ENCODE data around the gene RYR2. TPM values are rescaled to one million over a fixed set of nuclear protein-coding genes. Genes with fewer than 3 reads are reported as not detected.
"Not testable (repeated sequence)": the region's sequence is repeated elsewhere in the genome, so short reads cannot be mapped to it uniquely, and the experiment has no call there.

The RYR2 gene
- total and polyA plus RNA-seq, 7 donors = under 0.01 to 22.4 (median 6.1) TPM

- intact Hi-C loops (cut with DNase I) = no loop called here
- Histone ChIP-seq H3K4me3 (peak overlapping the region in 1 of 4 donors; percentile 16), H3K36me3 (no peaks in the 10 kb centered on the region), H3K4me1 (peaks cover 0 to 79% (median 56%) of the 10 kb centered on the region in 4 donors), H3K27me3 (no peaks in the 10 kb centered on the region), H3K27ac (peak overlapping the region; percentile 29 to 78 (median 62)), H3K9me3 (no peaks in the 10 kb centered on the region)
- WGBS, 2 donors = 49 to 57% methylated on average over 7 of the region's 7 CpGs
- TF ChIP-seq EP300 (IDR thresholded peaks at IDR 0.05) (no peak), POLR2AphosphoS5 (IDR thresholded peaks at IDR 0.05) (peak in 3 of 4 donors; percentile 32 to 45 (median 37))
- no peak for DNase-seq
Observed at GRCh38 chr1:237146241-237146640, 104.3 kb downstream of the RYR2 start.

- Histone ChIP-seq H3K27ac (peak overlapping the region in 1 of 4 donors; percentile 61), H3K4me3 (no peak overlapping the region), H3K4me1 (peaks cover 0 to 71% (median 40%) of the 10 kb centered on the region in 4 donors), H3K36me3 (no peaks in the 10 kb centered on the region), H3K27me3 (no peaks in the 10 kb centered on the region), H3K9me3 (no peaks in the 10 kb centered on the region)
- intact Hi-C loops (cut with DNase I) = loop anchor here (10.0 kb wide), 1 partner anchor 45 kb away; no protein-coding TSS in a partner anchor
- no peak for DNase-seq
- 85 to 87% methylated on average over 3 of the region's 3 CpGs for WGBS, 2 donors
- TF ChIP-seq CTCF (IDR thresholded peaks at IDR 0.05) (no peak), EP300 (IDR thresholded peaks at IDR 0.05) (no peak), POLR2A (IDR thresholded peaks at IDR 0.05) (no peak), POLR2AphosphoS5 (IDR thresholded peaks at IDR 0.05) (no peak)
Observed at GRCh38 chr1:237149857-237150256, 107.9 kb downstream of the RYR2 start.

GRCh38 chr1:237151979-237152378 is 110.0 kb downstream of the RYR2 start:
- Histone ChIP-seq H3K27ac (peak overlapping the region in 2 of 4 donors; percentile 61 to 69), H3K4me1 (peaks cover 0 to 51% (median 21%) of the 10 kb centered on the region in 4 donors)
- not testable (repeated sequence) for H3K9me3 ChIP-seq, DNase-seq, H3K36me3 ChIP-seq, H3K27me3 ChIP-seq, H3K4me3 ChIP-seq
- intact Hi-C loops (cut with DNase I) = loop anchor here (10.0 kb wide), 1 partner anchor 47 kb away; no protein-coding TSS in a partner anchor
- 92 to 93% methylated on average over 6 of the region's 6 CpGs for WGBS, 2 donors

- Histone ChIP-seq H3K4me3 (no peak overlapping the region), H3K4me1 (peaks cover 0 to 44% (median 17%) of the 10 kb centered on the region in 4 donors), H3K27me3 (no peaks in the 10 kb centered on the region), H3K36me3 (no peaks in the 10 kb centered on the region), H3K9me3 (no peaks in the 10 kb centered on the region), H3K27ac (peak overlapping the region in 1 of 4 donors; percentile 3)
- WGBS, 2 donors = 83 to 86% methylated on average over 5 of the region's 5 CpGs
- intact Hi-C loops (cut with DNase I) = loop anchor here (10.0 kb wide), 1 partner anchor 48 kb away; no protein-coding TSS in a partner anchor
- no peak for DNase-seq
- TF ChIP-seq EP300 (IDR thresholded peaks at IDR 0.05) (no peak), POLR2AphosphoS5 (IDR thresholded peaks at IDR 0.05) (no peak), POLR2A (IDR thresholded peaks at IDR 0.05) (no peak), CTCF (IDR thresholded peaks at IDR 0.05) (no peak)
Observed at GRCh38 chr1:237152506-237153335, 110.7 kb downstream of the RYR2 start.

- TF ChIP-seq POLR2A (IDR thresholded peaks at IDR 0.05) = no peak
- TF ChIP-seq POLR2AphosphoS5 (IDR thresholded peaks at IDR 0.05) = peak in 2 of 4 donors; percentile 16 to 17
- no peaks in the 10 kb centered on the region for H3K36me3 ChIP-seq
- intact Hi-C loops (cut with DNase I) = loop anchor here (10.0 kb wide), 1 partner anchor 49 kb away; no protein-coding TSS in a partner anchor
- no peak for DNase-seq
- H3K4me3 ChIP-seq = no peak overlapping the region
- no peaks in the 10 kb centered on the region for H3K9me3 ChIP-seq
- peaks cover 0 to 45% (median 20%) of the 10 kb centered on the region in 4 donors for H3K4me1 ChIP-seq
- H3K27ac ChIP-seq = peak overlapping the region; percentile 6 to 46 (median 36)
- no peaks in the 10 kb centered on the region for H3K27me3 ChIP-seq
- 65 to 68% methylated on average over 5 of the region's 5 CpGs for WGBS, 2 donors
Observed at GRCh38 chr1:237154157-237154556, 112.2 kb downstream of the RYR2 start.
